ENCODE data around the gene LINGO1. TPM values are rescaled to one million over a fixed set of nuclear protein-coding genes. Genes with fewer than 3 reads are reported as not detected.

Gene LINGO1
- total and polyA plus RNA-seq, 2 donors (not counting 3 experiments of a cell fraction or from before 2014, with no cell fraction given) = 0.15 to 0.33 TPM

DNA sequence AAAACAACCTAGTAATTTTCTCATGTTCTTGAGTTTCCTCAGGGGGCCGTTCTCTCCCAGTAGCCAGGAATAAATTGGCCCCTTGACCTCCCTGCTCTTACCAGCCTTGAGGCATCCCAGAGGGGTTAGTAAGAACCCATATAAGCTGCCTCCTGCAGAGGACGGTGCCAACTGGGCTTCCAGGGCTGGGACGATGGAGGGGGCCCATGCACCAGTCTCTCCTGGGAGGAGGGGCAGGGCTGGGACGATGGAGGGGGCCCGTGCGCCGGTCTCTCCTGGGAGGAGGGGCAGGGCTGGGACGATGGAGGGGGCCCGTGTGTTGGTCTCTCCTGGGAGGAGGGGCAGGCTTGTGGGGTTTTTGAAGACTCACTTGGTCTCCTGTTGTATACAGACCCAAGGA is 22.0 kb downstream of the LINGO1 start:
- intact Hi-C loops (cut with micrococcal nuclease) = no loop called here
- dilution Hi-C loops (cut with MboI; ENCODE audit: extremely low pct_ligation_motif_present, low sequenced_read_pairs) = no loop called here
- Histone ChIP-seq H3K79me2 (ENCODE audit: control insufficient read depth, insufficient read depth, low read length) (no peaks in the 10 kb centered on the region), H3K4me2 (ENCODE audit: insufficient read depth, low read length) (no peak overlapping the region), H3K27ac (ENCODE audit: insufficient read depth, low read depth, low read length) (no peak overlapping the region), H3K9ac (replicated peaks; ENCODE audit: extremely low read depth, insufficient read depth, low read length) (no peak overlapping the region), H2AFZ (ENCODE audit: low read depth, low read length) (no peak overlapping the region), H3K4me3 (replicated peaks in 1 of 3; ENCODE audit: insufficient read depth in 1 of 3, low read depth in 1 of 3, low read length in 3 of 3) (no peak overlapping the region), H3K9me3 (replicated peaks; ENCODE audit: control insufficient read depth, insufficient read depth, low read length) (no peaks in the 10 kb centered on the region), H3K4me1 (ENCODE audit: control insufficient read depth, extremely low read depth, insufficient read depth, low read length) (no peaks in the 10 kb centered on the region), H3K36me3 (ENCODE audit: control insufficient read depth in 2 of 2, extremely low read depth in 1 of 2, insufficient read depth in 2 of 2, low read length in 2 of 2) (no peaks in the 10 kb centered on the region), H4K20me1 (replicated peaks; ENCODE audit: control insufficient read depth, extremely low read depth, insufficient read depth, low read length) (no peaks in the 10 kb centered on the region), H3K9me1 (replicated peaks; ENCODE audit: control insufficient read depth, extremely low read depth, insufficient read depth, low read length) (no peaks in the 10 kb centered on the region), H3K27me3 (ENCODE audit: control insufficient read depth in 2 of 2, insufficient read depth in 2 of 2, low read length in 2 of 2) (no peaks in the 10 kb centered on the region)
- FAIRE-seq (no peak), DNase-seq (ENCODE audit: low read depth, low spot score) (no peak)
- ChIA-PET POLR2A (no interaction called here), CTCF (no interaction called here)
- BruUV-seq (replicated peaks) = no TSS peak
- TF ChIP-seq, protein P1, sequence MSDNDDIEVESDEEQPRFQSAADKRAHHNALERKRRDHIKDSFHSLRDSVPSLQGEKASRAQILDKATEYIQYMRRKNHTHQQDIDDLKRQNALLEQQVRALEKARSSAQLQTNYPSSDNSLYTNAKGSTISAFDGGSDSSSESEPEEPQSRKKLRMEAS (IDR thresholded peaks at IDR 0.05; ENCODE audit: insufficient read depth, insufficient read length) = no peak
- TF ChIP-seq EZH2 (IDR thresholded peaks at IDR 0.05; ENCODE audit: borderline replicate concordance, low read depth, low read length, severe bottlenecking) (no peak), FOS (IDR thresholded peaks at IDR 0.05; ENCODE audit: borderline replicate concordance, insufficient read depth, low read length) (no peak)

GRCh38 chr15:77609558-77609957 is 23.2 kb downstream of the LINGO1 start:
- FAIRE-seq = no peak
- H3K9ac ChIP-seq (replicated peaks; ENCODE audit: extremely low read depth, insufficient read depth, low read length) = no peak overlapping the region
- H4K20me1 ChIP-seq (replicated peaks; ENCODE audit: control insufficient read depth, extremely low read depth, insufficient read depth, low read length) = no peaks in the 10 kb centered on the region
- dilution Hi-C loops (cut with MboI; ENCODE audit: extremely low pct_ligation_motif_present, low sequenced_read_pairs) (no loop called here), intact Hi-C loops (cut with micrococcal nuclease) (no loop called here)
- H3K4me2 ChIP-seq (ENCODE audit: insufficient read depth, low read length) = no peak overlapping the region
- H3K9me3 ChIP-seq (replicated peaks; ENCODE audit: control insufficient read depth, insufficient read depth, low read length) = no peaks in the 10 kb centered on the region
- H3K36me3 ChIP-seq (ENCODE audit: control insufficient read depth in 2 of 2, extremely low read depth in 1 of 2, insufficient read depth in 2 of 2, low read length in 2 of 2) = no peaks in the 10 kb centered on the region
- peaks cover 3% of the 10 kb centered on the region for H3K4me1 ChIP-seq (ENCODE audit: control insufficient read depth, extremely low read depth, insufficient read depth, low read length)
- no peak overlapping the region for H2AFZ ChIP-seq (ENCODE audit: low read depth, low read length)
- no peaks in the 10 kb centered on the region for H3K79me2 ChIP-seq (ENCODE audit: control insufficient read depth, insufficient read depth, low read length)
- H3K4me3 ChIP-seq (replicated peaks in 1 of 3; ENCODE audit: insufficient read depth in 1 of 3, low read depth in 1 of 3, low read length in 3 of 3) = no peak overlapping the region
- no peaks in the 10 kb centered on the region for H3K27me3 ChIP-seq (ENCODE audit: control insufficient read depth in 2 of 2, insufficient read depth in 2 of 2, low read length in 2 of 2)
- BruUV-seq (replicated peaks) = no TSS peak
- ChIA-PET POLR2A (no interaction called here), CTCF (interaction anchor here (0.9 to 4.1 kb wide), 3 partner anchors 7 to 24 kb away, joined by 3 to 35 read pairs (median 6); no protein-coding TSS in a partner anchor)
- no peak for DNase-seq (ENCODE audit: low read depth, low spot score)
- no peaks in the 10 kb centered on the region for H3K9me1 ChIP-seq (replicated peaks; ENCODE audit: control insufficient read depth, extremely low read depth, insufficient read depth, low read length)
- TF ChIP-seq CTCF (IDR thresholded peaks at IDR 0.05; ENCODE audit: extremely low read depth in 1 of 2, insufficient read depth in 1 of 2, low read depth in 1 of 2, low read length in 2 of 2) = no peak
- TF ChIP-seq POLR2A (IDR thresholded peaks at IDR 0.05; ENCODE audit: low read depth, low read length) = no peak
- no peak for TF ChIP-seq FOS (IDR thresholded peaks at IDR 0.05; ENCODE audit: borderline replicate concordance, insufficient read depth, low read length)
- no peak for TF ChIP-seq MYC (IDR thresholded peaks at IDR 0.05; ENCODE audit: low read depth, low read length)
- TF ChIP-seq POLR2AphosphoS5 (IDR thresholded peaks at IDR 0.05; ENCODE audit: insufficient read depth, low read depth, low read length) = no peak
- TF ChIP-seq EZH2 (IDR thresholded peaks at IDR 0.05; ENCODE audit: borderline replicate concordance, low read depth, low read length, severe bottlenecking) = no peak
- TF ChIP-seq JUN (IDR thresholded peaks at IDR 0.05; ENCODE audit: borderline replicate concordance, insufficient read depth, insufficient read length, low read depth) = no peak
- TF ChIP-seq GATA2 (IDR thresholded peaks at IDR 0.05; ENCODE audit: insufficient read depth, insufficient read length, low read depth, low read length) = no peak
- TF ChIP-seq, protein P1 (IDR thresholded peaks at IDR 0.05; ENCODE audit: insufficient read depth, insufficient read length) = no peak
- H3K27ac ChIP-seq (ENCODE audit: insufficient read depth, low read depth, low read length) = no peak overlapping the region

All from endothelial cell of umbilical vein (primary cell).